A673 (cell line): ENCODE results near the gene CMTM1.

ENCODE experiments used
- EZH2 ChIP-seq: fragments of 200-600 bp; sonication (generic); IDR thresholded peaks from 2 replicates; pipeline ENCODE4 v1.6.1; 2017; ENCODE audit warnings: borderline replicate concordance, low read depth, mild to moderate bottlenecking, mixed read lengths, antibody characterized with exemption, low read length; ENCODE audit not compliant: poor library complexity, severe bottlenecking
- TF ChIP-seq, protein P1 (sequence below): fragments of 300-800, 200-600 bp; sonication (generic); conservative IDR thresholded peaks from 2 replicates; pipeline ENCODE4 v1.5.1; 2017; ENCODE audit warnings: low read depth, mild to moderate bottlenecking, antibody characterized with exemption, low read length, moderate library complexity, mixed read lengths

DNA sequence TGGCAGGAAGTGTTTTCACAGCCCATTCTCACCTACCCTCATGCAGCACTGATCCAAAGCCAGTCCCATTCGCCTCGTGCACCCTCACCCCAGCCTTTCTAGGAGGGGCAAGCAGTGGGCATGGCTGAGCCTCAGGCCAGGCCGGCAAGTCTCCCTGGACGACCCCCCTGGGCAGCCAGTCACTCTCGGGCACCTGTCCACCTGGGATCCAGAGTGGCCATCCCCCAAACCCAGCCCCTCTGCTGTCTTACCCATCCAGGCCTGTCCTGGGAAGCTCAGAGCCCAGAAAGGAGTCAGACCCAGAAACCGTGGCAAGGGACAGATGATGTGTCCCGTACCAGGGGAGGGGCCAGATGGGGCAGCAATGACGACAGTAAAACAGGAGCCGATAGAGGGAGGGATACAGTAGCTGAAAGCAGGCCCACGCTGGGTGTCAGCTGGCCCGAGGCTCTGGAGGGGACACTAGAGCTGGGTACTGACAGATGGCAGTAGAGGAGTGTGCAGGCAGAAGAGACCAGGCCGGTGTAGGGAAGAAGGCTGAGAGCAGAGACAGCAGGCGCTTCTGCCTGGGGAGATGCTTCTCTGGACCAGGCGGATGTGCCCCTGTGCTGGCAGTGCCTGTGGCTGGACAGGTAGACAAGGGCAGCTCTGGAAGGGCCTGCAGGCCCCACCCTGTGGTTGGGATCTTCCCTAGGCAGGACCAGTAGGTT is 44.0 kb downstream of the CMTM1 start:
- TF ChIP-seq, protein P1, sequence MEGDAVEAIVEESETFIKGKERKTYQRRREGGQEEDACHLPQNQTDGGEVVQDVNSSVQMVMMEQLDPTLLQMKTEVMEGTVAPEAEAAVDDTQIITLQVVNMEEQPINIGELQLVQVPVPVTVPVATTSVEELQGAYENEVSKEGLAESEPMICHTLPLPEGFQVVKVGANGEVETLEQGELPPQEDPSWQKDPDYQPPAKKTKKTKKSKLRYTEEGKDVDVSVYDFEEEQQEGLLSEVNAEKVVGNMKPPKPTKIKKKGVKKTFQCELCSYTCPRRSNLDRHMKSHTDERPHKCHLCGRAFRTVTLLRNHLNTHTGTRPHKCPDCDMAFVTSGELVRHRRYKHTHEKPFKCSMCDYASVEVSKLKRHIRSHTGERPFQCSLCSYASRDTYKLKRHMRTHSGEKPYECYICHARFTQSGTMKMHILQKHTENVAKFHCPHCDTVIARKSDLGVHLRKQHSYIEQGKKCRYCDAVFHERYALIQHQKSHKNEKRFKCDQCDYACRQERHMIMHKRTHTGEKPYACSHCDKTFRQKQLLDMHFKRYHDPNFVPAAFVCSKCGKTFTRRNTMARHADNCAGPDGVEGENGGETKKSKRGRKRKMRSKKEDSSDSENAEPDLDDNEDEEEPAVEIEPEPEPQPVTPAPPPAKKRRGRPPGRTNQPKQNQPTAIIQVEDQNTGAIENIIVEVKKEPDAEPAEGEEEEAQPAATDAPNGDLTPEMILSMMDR: no peak
- TF ChIP-seq EZH2: no peak
